ENCODE data around the gene ADSS1. TPM values are rescaled to one million over a fixed set of nuclear protein-coding genes. Genes with fewer than 3 reads are reported as not detected.

The ADSS1 gene
- total and polyA plus RNA-seq, 2 experiments from 2014 or later, result 3.8 to 7.6 TPM

DNA sequence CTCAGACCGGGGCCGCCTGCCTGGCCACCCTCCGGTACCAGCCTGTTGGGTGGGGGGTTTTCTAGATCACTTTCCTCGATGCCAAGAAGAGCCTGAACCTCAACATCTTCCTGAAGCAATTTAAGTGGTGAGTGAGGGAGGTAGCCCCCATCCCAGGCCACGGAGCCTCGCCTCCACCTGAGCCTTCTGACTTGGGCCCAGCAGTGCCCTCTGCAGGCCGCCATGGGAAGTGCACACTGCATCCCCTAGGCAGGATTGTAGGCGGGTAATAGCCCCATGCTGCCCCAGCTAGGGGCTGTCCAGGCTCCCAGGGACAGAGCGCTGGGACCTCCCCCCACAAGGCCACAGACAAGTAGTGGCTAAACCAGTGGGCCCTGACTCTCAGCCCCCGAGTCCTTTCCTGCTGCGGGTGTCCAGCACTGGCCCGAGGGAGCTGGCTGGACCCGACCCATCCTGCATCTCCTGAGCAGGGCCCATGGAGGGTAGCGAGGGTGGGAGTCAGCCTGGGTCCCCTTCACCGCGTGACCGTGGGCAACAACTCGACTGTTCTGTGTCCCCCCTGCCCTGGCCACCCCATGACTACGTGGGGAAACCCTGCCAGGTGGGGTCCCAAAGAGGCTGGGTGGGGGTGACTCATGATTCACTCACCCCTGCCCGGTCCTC lies 15.3 kb upstream of the ADSS1 start:
- H4K20me1 ChIP-seq (ENCODE audit: insufficient read depth, poor library complexity, severe bottlenecking), result no peaks in the 10 kb centered on the region
- DNase-seq (ENCODE audit: low spot score), result peak; percentile 83
- H3K27me3 ChIP-seq, result no peaks in the 10 kb centered on the region
- no peak for TF ChIP-seq EZH2phosphoT487 (IDR thresholded peaks at IDR 0.05; ENCODE audit: low read depth, severe bottlenecking, unreplicated experiment)
- TF ChIP-seq, protein P1, sequence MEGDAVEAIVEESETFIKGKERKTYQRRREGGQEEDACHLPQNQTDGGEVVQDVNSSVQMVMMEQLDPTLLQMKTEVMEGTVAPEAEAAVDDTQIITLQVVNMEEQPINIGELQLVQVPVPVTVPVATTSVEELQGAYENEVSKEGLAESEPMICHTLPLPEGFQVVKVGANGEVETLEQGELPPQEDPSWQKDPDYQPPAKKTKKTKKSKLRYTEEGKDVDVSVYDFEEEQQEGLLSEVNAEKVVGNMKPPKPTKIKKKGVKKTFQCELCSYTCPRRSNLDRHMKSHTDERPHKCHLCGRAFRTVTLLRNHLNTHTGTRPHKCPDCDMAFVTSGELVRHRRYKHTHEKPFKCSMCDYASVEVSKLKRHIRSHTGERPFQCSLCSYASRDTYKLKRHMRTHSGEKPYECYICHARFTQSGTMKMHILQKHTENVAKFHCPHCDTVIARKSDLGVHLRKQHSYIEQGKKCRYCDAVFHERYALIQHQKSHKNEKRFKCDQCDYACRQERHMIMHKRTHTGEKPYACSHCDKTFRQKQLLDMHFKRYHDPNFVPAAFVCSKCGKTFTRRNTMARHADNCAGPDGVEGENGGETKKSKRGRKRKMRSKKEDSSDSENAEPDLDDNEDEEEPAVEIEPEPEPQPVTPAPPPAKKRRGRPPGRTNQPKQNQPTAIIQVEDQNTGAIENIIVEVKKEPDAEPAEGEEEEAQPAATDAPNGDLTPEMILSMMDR (IDR thresholded peaks at IDR 0.05; ENCODE audit: poor library complexity), result peak; percentile 85
- H3K79me2 ChIP-seq, result no peaks in the 10 kb centered on the region
- H3K27ac ChIP-seq, result no peak overlapping the region
- H3K9me2 ChIP-seq (replicated peaks; ENCODE audit: insufficient read depth), result no peaks in the 10 kb centered on the region
- 57% methylated on average over 20 of the region's 20 CpGs for WGBS (ENCODE audit: low lambda C conversion rate, missing lambda C conversion rate)
- H3K36me3 ChIP-seq (replicated peaks; ENCODE audit: insufficient read depth, low read depth), result no peaks in the 10 kb centered on the region
- H2AFZ ChIP-seq, result no peak overlapping the region
- no peaks in the 10 kb centered on the region for H3K4me1 ChIP-seq (ENCODE audit: insufficient read depth)
- H3K9me3 ChIP-seq (ENCODE audit: low read depth), result no peaks in the 10 kb centered on the region
- no peak overlapping the region for H3K4me3 ChIP-seq
- H3K4me2 ChIP-seq, result no peak overlapping the region

DNA sequence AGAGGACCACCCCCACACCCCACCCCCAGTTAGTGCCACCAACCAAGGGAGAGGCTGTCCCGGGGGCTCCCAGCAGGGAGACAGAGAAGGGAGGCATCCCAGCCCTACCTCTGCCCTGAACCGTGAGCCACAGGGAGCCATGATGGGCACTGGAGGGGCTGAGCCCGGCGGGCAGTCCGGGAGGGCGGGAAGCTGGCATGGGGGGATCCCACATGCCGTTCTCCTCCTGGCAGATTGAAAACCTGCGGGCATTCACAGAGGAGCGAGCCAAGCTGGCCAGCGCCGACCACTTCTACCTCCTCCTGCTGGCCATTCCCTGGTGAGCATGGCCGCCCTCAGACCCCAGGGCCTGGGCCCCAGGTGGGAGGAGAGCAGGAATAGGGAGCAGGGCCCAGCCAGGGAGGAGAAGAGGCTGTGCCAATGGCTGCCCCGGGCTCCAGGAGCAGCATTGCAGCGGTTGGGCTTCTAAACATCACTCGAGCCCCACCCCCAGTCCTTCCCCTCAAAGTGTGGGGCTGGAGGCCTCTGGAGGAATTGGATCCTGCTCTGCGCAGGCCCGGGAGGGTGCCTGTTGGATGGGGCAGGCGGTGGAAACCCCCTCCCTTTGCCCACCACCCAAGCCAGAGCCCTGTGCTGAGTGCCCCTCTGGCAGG lies 14.5 kb upstream of the ADSS1 start:
- no peak overlapping the region for H3K27ac ChIP-seq
- no peaks in the 10 kb centered on the region for H3K9me3 ChIP-seq (ENCODE audit: low read depth)
- 83% methylated on average over 15 of the region's 18 CpGs for WGBS (ENCODE audit: low lambda C conversion rate, missing lambda C conversion rate)
- no peaks in the 10 kb centered on the region for H3K36me3 ChIP-seq (replicated peaks; ENCODE audit: insufficient read depth, low read depth)
- H3K4me2 ChIP-seq, result no peak overlapping the region
- no peaks in the 10 kb centered on the region for H3K27me3 ChIP-seq
- H3K4me1 ChIP-seq (ENCODE audit: insufficient read depth), result no peaks in the 10 kb centered on the region
- no peak overlapping the region for H3K4me3 ChIP-seq
- H2AFZ ChIP-seq, result no peak overlapping the region
- no peak for DNase-seq (ENCODE audit: low spot score)
- no peaks in the 10 kb centered on the region for H4K20me1 ChIP-seq (ENCODE audit: insufficient read depth, poor library complexity, severe bottlenecking)
- H3K9me2 ChIP-seq (replicated peaks; ENCODE audit: insufficient read depth), result no peaks in the 10 kb centered on the region
- no peaks in the 10 kb centered on the region for H3K79me2 ChIP-seq
- TF ChIP-seq EZH2phosphoT487 (IDR thresholded peaks at IDR 0.05; ENCODE audit: low read depth, severe bottlenecking, unreplicated experiment), result no peak
- TF ChIP-seq, protein P1 (IDR thresholded peaks at IDR 0.05; ENCODE audit: poor library complexity), result no peak
- TF ChIP-seq EZH2 (IDR thresholded peaks at IDR 0.05; ENCODE audit: borderline replicate concordance), result no peak

DNA sequence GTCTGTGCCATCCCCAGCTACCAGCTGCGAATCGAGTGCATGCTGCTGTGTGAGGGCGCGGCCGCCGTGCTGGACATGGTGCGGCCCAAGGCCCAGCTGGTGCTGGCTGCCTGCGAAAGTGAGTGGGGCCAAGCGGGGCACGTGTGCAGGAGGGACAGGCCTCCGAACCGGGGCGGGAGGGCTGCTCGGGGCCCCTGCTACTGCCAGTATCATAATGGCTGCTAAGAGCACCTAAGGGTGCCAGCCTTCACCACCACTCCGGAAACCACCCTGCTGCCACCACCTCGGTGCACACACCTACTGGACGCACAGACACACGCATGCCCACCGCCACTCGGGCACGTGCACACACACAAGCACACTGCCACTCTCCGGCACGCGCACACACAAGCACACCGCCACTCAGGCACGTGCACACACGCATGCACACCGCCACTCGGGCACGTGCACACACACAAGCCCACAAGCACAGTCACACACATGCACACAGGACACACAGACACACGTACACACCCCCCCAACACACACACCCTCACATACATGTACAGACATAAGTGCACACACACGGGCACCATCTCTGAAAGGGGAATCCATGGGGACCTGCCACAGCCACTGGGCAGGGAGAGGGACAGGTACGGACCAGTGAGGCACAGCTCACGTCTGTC lies 13.8 kb upstream of the ADSS1 start:
- Histone ChIP-seq H4K20me1 (ENCODE audit: insufficient read depth, poor library complexity, severe bottlenecking) (no peaks in the 10 kb centered on the region), H3K27ac (no peak overlapping the region), H3K4me2 (no peak overlapping the region), H3K9me3 (ENCODE audit: low read depth) (no peaks in the 10 kb centered on the region), H3K4me1 (ENCODE audit: insufficient read depth) (no peaks in the 10 kb centered on the region), H3K27me3 (no peaks in the 10 kb centered on the region), H3K9me2 (replicated peaks; ENCODE audit: insufficient read depth) (no peaks in the 10 kb centered on the region), H3K36me3 (replicated peaks; ENCODE audit: insufficient read depth, low read depth) (no peaks in the 10 kb centered on the region), H2AFZ (no peak overlapping the region), H3K4me3 (no peak overlapping the region), H3K79me2 (no peaks in the 10 kb centered on the region)
- TF ChIP-seq EZH2 (IDR thresholded peaks at IDR 0.05; ENCODE audit: borderline replicate concordance), result no peak
- no peak for TF ChIP-seq EZH2phosphoT487 (IDR thresholded peaks at IDR 0.05; ENCODE audit: low read depth, severe bottlenecking, unreplicated experiment)
- TF ChIP-seq, protein P1 (IDR thresholded peaks at IDR 0.05; ENCODE audit: poor library complexity), result no peak
- DNase-seq (ENCODE audit: low spot score), result no peak
- 96% methylated on average over 31 of the region's 34 CpGs for WGBS (ENCODE audit: low lambda C conversion rate, missing lambda C conversion rate)

All from hepatocyte (in vitro differentiated cells).